OCI-M2 (cell line): ENCODE measurements around the gene SELENOM.
"Not testable (repeated sequence)": the region's sequence is repeated elsewhere in the genome, so short reads cannot be mapped to it uniquely, and the experiment has no call there.

Experiments used
- DNase-seq: peaks from one replicate; lab custom pipeline; 2025; ENCODE audit not compliant: unreplicated experiment; lab: John Stamatoyannopoulos, UW

Gene SELENOM

DNA sequence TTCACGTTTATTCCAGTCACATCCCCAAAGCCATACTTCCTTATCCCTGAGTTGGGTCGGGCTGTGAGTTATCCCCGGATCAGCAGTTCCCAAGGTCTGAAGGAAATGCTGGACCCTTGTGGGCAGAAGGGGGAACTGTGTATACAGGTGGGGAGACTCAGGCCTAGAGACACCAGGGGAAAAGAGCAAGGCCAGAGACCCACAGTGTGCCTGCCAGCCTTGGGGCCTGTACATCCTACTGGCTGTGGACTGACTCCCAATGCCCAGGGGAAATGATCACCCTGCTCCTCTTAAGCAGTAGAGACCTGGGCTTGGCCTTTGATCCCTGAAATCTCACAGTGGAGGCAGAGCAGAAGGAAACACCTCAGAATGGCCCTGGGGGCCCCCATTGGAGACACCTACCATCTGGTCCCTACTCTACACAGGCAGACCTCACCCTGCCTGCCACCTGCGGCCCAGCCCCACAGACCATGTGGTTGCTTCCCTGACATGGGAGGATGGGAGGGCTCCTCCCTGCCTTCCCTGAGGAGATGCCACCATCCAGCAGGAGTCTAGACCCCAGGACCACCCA lies 1.3 kb downstream of the SELENOM start:
- no peak for DNase-seq

DNA sequence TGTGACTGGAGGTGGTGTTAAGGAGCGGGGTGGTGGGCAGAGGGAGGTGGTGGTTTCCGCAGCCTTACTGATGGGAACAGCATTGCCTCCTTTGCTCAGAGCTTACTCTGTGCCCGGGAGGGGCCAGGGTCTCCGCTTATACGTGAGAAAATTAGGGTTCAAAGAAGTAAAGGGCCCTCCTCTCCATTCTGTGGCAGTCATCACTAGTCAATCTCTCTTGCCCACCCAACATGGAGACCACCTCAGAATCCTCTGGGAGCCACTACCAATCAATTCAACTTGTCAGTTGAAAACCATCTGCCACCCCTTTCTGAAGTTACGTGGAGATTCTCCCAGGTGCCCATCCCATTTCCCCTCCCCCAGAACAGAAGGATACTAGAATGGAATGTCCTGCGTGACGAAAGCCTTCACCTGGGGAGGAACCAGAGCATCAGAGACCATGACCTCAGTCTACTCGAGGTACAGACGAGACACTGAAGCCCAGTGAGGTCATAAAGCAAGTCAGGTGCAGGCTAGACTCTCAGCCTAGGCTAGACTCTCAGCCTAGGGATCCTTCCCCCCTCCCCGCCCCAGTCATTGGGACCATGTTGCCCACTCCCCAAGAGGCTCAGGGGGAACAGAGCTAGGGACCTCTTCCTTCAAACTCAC lies 2.0 kb downstream of the SELENOM start:
- no peak for DNase-seq

DNA sequence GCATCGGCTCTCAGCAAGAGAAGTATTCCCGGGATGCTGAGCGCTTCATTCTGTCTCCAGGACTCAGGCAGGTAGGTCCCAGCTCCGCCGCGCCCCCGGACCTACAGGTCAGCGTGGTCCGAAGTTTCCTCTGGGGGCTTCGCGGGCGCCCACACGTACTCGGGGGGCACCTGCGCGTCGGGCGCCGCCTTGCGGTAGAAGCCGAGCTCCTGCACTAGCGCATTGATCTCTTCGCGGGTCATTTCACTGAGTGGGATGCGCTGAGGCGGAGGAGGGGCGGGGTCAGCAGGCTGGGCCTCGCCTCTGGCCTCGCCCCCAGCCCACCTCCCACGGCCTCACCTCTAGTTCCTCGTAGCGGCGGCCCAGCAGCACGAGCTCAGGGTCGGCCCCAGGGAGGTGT lies 2.5 kb downstream of the SELENOM start:
- DNase-seq, result no peak

DNA sequence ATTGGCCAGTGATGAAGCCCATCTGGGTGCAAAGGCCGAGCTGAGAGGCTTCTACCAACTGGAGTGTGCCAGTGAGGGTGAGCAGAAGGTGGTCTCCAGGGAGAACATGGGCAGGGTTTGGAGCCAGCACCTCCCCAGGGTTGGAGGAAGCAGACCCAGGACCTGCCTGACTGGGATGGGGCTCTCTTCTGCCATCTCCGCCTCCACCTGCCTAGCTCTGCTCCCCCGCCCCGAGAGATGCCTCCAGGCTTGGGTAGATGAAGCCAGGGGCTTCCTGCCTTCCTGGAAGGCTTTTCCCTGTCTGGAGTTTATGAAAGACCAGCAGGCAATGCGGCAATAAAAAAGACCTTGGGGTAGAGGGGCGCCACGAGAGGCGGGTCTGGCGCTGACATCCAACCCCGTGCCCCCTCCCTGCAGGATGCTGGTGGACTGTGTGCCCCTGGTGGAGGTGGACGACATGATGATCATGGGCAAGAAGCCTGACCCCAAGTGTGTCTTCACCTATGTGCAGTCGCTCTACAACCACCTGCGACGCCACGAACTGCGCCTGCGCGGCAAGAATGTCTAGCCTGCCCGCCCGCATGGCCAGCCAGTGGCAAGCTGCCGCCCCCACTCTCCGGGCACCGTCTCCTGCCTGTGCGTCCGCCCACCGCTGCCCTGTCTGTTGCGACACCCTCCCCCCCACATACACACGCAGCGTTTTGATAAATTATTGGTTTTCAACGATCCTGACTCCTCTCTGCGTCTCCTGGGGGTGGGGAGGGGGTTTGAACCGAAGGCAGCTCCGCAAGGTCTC lies 3.3 kb downstream of the SELENOM start:
- DNase-seq, result no peak

DNA sequence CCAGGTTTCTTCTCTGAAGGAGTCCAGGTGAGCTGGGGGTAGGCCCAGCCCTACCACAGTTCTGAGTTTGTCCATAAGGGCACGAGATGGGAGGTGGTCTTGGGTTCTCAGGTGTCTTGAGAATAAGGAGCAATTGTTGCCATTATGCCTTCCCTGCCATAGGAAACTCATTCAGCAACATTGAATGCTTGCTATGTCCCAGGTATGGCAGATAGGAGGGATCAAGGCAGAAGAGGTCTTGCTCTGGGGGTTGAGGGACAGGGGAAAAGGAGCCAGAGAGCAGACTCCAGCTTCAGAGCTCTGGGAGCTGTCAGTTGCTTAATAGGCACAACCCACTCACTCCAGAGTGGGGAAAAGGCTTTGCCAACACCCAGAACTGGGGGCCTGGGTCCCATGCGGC lies 4.3 kb downstream of the SELENOM start:
- DNase-seq, result no peak

DNA sequence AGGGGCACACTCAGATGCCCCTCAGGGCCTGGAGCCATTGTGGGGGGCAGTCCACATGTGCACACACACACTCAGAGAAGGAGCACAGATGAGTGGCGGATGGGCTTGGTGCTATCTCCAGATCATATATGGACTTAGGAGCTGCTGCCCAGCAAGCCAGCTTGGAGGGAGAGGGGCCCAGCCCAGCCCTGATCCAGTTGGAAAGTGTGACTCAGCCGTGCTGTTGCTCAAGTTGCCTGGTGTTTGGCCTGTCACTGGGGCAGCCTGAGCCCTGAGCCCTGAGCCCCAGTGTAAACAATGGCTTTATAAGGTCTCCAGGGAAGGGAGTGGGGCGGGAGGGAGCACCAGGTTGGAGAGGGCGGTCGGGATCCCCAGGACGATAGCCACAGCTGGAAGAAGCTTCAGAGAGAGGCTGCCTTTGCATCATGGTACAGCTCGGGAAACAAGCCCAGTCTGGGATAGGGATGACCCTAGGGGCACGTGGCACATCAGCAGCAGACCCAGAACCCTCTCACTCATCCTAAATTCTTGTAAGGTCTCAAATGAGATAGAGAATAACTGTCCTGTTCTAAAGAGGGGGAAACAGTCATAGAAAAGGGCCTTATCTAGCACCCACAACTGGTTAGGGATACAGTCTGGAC lies 4.8 kb downstream of the SELENOM start:
- DNase-seq, result no peak

DNA sequence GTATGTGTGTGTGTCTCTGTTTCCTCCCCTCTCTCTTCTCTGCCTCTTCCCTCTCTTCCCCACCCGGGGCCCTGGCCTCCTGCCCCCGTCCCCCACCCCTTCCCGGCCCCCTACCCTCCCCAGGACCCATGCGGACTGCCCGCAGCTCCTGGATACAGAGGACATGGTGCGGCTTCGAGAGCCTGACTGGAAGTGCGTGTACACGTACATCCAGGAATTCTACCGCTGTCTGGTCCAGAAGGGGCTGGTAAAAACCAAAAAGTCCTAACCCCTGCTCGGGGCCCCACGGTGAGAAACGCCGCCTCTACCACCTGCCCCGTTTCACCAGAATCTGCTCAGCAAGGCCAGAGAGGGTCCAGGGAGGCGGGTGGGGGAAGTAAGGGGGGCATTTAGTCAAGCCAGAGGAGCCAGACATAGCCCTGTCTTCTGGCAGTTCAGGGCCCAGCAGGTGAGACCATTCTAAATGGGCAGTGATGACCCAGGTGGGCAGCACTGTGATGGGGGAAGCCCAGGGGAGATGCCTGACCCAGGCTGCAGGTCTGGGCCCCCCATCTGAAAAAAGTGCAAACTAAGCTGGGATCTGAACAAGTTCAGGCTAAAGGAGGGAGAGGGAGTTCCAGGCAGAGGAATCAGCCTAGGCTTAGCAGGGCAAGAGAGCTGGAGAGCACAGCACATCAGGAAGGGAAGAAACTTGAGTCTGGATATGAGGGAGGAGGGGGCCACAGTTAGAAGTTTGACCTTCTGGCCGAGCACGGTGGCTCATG lies 6.4 kb downstream of the SELENOM start:
- no peak for DNase-seq

DNA sequence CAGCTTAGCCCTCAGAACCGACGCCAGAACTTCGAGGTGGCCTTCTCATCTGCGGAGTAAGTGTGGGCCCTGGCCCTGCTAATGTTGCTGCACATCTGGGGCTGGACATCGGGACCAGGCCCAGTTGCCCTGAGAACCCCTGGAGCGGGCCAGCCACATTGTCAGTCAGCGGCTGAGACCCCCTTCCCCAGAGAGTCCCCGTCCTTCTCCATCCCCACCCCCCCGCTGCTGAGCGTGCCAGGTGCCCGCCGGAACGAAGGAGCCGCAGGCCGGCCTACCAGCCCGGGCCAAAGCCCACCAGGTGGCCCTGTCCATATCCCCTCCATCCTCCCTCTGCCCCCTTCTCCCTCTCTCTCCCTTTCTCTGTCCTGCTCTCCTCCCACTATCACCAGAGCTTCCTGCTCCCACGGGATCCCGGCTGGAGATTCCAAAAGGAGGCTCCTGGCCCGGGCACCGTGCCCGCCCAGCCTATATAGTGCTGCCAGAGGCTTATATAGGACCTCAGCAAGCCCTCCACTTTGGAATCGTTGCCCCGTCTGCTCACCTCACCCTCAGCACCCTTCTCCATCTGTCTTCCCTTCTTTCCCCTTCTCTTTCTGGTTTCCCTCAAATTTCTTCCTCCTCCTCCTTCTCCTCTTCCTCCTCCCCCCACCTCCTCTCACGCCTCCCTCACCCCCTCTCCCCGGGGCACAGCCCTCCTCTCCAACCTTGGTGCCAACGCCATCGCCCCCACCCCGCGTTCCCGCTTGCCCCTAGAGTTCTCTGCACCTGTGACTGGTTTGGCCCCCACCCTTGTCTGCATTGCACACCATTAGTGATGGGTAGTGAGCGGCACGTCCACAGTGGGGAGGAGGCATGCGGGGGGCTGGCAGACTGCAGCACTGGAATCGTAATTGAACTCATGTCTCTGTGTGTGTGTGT lies 7.3 kb downstream of the SELENOM start:
- no peak for DNase-seq

DNA sequence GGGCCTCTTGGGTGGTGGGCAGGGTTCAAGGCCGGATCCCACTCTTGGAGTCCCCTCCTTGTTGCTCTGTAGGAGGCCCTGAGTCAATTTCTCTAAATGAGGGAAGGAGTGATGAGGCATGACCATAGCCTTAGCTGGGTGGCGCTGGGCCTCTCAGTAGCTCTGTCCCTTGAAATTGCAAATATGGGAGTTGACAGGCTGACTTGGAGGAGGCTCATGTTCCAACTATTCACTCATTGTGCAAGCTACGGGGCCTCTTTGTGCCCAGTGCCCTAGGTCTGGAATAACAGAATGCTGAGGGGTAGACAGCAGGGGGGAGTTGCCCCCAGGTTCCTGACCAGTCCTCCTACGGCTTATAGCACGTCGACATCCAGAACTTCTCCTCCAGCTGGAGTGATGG lies 8.0 kb downstream of the SELENOM start:
- DNase-seq, result no peak

DNA sequence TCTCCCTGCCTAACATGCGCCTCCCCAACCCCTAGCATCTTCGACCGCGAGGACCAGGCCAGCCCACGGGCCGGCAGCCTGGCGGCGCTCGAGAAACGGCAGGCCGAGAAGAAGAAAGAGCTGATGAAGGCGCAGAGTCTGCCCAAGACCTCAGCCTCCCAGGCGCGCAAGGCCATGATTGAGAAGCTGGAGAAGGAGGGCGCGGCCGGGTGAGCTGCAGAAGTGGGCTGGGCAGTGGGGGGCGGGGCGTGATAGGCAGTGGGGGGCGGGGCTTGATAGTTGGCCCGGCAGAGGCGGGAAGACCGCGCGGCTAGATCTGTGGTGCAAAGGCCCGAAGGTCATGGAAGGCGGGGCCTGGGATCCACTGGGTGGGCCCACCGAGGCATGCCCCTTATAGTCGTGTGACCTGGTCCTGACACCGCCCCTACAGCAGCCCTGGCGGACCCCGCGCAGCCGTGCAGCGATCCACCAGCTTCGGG lies 8.7 kb downstream of the SELENOM start:
- no peak for DNase-seq

DNA sequence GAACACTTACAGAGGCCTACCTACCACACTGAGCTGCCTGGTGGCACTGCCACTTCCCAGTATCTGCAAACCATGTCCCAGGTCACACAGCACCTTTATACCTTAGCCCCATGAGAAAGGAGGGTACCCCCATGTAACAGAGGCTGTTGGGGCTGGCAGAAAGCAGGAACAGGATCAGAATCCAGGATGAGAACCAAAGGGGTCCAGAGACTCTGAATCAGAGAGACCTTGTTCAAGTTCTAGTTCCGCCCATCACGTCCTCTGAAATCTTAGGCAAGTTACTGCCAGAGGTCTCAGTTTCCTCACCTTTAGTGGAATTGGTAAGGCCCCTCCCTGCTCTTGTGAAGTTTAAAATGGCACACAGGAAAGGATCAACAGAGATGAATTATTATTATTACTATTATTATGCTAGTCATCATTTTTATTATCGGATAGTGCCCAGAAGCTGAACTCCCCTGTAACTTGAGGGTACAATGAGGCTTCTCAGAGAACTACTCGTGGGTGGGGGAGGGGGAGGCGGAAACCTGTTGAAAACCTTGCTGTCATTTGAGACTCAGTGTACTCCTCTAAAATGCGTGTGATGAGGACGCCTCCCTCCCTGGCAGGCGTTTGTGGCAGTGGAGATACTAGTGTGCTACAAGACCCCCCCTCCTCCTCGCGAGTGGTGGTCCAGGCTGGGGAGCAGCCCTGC lies 9.3 kb downstream of the SELENOM start:
- no peak for DNase-seq

DNA sequence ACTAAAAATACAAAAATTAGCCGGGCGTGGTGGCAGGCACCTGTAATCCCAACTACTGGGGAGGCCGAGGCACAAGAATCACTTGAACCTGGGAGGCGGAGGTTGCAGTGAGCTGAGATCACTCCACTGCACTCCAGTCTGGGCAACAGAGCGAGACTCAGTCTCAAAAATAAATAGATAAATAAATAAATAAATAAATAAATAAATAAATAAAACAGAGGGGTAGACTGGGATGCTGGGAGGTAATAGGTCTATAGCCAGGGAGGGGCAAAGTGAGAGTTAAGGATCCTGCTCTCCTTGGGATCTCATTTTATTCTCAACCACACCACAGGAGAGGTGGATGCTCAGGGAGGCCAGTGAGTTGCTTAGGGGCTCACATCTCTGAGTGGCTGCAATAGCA lies 9.8 kb downstream of the SELENOM start:
- DNase-seq, result not testable (repeated sequence)

DNA sequence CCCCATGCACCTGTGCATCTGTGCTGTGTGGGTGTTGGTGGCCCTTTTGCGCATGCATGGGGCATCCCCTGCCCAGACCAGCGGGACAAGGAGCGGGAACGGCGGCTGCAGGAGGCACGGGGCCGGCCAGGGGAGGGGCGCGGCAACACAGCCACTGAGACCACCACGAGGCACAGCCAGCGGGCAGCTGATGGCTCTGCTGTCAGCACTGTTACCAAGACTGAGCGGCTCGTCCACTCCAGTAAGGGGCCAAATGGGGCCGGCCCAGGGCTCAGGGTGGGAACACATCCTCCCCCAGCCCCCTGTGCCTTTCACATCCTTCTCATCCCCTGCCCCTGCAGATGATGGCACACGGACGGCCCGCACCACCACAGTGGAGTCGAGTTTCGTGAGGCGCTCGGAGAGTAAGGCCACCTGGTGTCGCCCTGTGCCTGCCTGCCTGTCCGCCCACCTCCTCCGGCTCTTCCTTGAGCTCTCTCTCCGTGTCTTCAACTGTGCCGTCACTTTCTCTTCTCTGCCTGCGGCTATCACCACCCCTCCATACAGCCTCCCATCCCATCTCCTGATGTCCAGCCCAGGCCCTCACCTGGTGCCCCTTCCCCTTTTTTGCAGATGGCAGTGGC lies 10.6 kb downstream of the SELENOM start:
- no peak for DNase-seq

DNA sequence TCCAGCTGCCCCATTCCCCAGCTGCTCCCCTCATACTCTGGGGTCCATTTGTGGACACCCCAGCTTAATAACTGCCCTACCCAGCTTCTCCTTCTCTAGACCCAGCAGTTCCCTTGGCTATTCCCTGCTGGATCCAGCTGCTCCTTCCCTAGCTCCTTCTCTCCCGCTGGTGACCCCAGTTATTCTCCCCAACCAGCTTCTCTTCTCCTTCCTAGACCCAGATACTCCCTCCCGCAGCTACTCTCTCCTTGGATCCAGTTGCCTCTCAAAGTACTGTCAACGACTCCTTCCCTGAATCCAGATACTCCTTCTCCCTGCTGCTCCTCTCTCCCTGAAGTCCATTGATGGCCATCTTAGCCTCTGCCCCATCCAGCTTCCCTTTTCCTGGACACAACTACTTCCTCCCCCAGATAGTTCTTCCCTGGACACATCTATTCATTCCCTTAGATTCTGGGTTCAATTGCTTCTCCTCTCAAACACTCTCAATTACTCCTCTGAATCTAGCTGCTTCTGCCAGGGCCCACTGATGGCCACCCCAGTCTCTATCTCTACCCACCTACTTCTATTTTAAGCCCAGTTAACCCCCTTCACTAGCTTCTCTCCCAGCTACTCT lies 11.6 kb downstream of the SELENOM start:
- DNase-seq, result no peak

DNA sequence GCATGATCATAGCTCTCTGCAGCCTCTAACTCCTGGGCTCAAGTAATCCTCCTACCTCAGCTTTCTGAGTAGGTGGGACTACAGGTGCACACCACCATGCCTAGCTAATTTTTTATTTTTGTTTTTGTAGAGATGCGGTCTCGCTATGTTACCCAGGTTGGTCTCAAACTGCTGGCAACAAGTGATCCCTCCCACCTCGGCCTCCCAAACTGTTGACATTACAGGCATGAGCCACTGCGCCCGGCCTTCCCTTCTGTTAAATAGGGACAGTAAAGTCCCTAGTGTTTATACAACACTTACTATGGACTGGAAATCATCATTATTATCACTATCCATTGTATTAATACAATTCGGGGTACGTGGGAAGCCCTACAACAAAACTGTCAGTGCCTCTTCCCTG lies 12.6 kb downstream of the SELENOM start:
- no peak for DNase-seq

DNA sequence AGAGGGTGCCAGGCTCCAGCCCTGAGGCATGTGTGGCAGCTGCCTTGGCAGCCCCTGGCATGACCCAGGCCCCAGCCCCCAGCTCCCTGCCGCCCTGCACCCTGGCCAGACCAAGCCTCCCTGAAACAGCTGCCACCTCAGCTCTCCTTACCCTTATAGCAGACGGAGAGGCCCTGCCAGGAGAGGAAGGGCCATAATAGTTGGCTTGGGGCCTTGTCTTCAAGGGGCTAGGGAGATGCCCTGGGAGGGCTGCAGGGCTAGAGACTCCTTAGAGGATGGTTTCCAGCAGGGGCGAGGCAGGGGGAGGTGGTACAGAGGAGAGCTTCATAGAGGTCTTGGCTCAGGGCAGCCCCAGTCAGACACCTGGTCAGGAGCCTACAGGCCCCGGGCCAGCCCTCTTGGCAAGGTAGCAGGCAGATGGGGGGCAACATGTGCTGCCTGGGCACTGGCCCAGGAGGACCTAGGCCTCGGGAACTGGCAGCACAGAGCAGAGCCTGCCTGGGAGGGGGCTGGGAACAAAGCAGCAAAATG lies 13.3 kb downstream of the SELENOM start:
- no peak for DNase-seq

DNA sequence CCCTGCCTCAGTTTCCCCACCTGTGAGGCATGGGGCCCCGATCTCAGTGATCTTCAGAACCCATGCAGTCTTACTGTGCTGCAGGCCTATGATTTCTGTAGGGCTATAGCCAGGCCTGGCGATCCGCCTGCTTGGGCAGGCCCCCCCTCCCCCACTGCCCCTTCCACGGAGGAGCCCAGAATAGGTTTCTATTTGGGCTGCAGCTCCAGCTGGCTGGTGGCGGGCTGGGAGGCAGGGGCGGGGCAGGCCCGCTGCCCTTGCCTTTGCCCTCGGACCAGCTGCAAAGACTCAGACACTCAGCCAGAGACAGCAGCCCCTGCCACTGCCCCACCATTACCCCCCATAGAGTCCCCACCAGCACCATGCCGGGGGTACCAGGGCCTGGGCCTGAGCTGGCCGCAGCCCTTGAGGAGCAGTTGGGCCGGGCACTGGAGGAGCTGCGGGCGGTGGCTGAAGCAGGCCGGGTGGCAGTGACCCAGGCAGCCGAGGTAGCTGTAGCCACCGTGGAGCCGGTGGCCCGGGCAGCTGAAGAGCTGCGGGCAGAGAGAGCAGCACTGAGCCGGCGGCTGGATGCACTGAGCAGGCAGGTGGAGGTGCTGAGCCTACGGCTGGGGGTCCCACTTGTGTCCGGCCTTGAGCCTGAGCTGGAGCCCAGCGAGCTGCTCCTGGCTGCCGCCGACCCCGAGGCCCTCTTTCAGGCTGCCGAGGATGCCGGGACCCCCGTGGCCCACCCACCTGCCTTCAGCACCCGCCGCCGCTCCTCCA lies 14.1 kb downstream of the SELENOM start:
- no peak for DNase-seq

DNA sequence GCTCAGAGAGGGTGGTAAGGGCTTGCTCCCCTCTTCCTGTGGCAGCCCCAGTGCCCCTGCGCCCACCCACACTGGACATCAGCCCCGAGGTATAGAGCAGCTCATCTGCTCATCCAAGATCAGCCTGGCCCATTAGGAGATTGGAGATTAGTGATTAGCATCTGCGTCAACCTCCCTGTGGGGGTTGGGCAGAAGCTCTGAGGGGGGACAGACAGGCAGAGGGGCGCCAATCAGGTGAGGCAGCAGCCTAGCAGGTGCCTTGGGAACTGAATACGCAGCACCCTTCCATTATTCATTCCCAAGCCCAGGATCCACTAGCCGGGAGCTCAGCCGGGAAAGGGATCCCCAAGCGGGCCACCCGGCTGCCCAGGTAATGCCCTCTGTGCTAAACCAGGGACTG lies 15.2 kb downstream of the SELENOM start:
- DNase-seq, result no peak
